Activated CD4-positive, alpha-beta T cell treated with anti-CD3 and anti-CD28 coated beads, Interleukin-2, Interleukin-6, amounts not matched to agents 100 ng/mL and 50 ng/mL, durations not matched to agents 16 hours and 8 hours (primary cell): Measurements from ENCODE around the gene HOXA10.
A peak's percentile ranks its signal among the peaks of the same experiment; 100 is the strongest.

Experiments used
- DNase-seq: peaks from one replicate; pipeline ENCODE4 v3.0.0-alpha.2; 2020

HOXA10 gene

GRCh38 chr7:27189997-27190748 is 16.1 kb upstream of the HOXA10 start:
- DNase-seq = no peak

- DNase-seq = no peak
Observed at GRCh38 chr7:27189295-27189996, 15.3 kb upstream of the HOXA10 start.

GRCh38 chr7:27188386-27189294 is 14.5 kb upstream of the HOXA10 start:
- no peak for DNase-seq

- no peak for DNase-seq
Observed at GRCh38 chr7:27187475-27188385, 13.6 kb upstream of the HOXA10 start.

GRCh38 chr7:27186668-27187474 is 12.8 kb upstream of the HOXA10 start:
- DNase-seq = no peak

GRCh38 chr7:27185854-27186667 is 11.9 kb upstream of the HOXA10 start:
- no peak for DNase-seq

- DNase-seq = no peak
Observed at GRCh38 chr7:27185013-27185853, 11.1 kb upstream of the HOXA10 start, which contains the start of gene HOXA11. Gene HOXA11 (minus strand): TSS chr7:27185232. CDS start chr7:27185144, 88 bp downstream.

- DNase-seq = no peak
Observed at GRCh38 chr7:27184337-27185012, 10.4 kb upstream of the HOXA10 start.

GRCh38 chr7:27183682-27184336 is 9.7 kb upstream of the HOXA10 start:
- no peak for DNase-seq

GRCh38 chr7:27182861-27183681 is 9.0 kb upstream of the HOXA10 start:
- no peak for DNase-seq

- no peak for DNase-seq
Observed at GRCh38 chr7:27182285-27182841, 8.2 kb upstream of the HOXA10 start.

GRCh38 chr7:27181795-27182275 is 7.7 kb upstream of the HOXA10 start:
- no peak for DNase-seq

- no peak for DNase-seq
Observed at GRCh38 chr7:27180431-27181420, 6.6 kb upstream of the HOXA10 start.

GRCh38 chr7:27179503-27180430 is 5.6 kb upstream of the HOXA10 start:
- peak; percentile 74 for DNase-seq
